Body of pancreas (tissue), 4 donors: ENCODE results near the gene CTPS2.

Experiments
- POLR2A ChIP-seq, 3 donors: fragments of 450-650 bp; IDR thresholded peaks; one replicate each; pipeline ENCODE4 v1.6.1; 2016; ENCODE audit warnings: antibody characterized with exemption in 3 of 3, mild to moderate bottlenecking in 2 of 3
- TF ChIP-seq, protein P1 (sequence below), 7 experiments: fragments of 450-650 bp in 4 of 7; fragments of 200-600 bp in 3 of 7; sonication (generic) in 3 of 7; IDR thresholded peaks; one replicate each; pipeline ENCODE4 v1.5.1; 2016 to 2019; ENCODE audit warnings: antibody characterized with exemption in 7 of 7

DNA sequence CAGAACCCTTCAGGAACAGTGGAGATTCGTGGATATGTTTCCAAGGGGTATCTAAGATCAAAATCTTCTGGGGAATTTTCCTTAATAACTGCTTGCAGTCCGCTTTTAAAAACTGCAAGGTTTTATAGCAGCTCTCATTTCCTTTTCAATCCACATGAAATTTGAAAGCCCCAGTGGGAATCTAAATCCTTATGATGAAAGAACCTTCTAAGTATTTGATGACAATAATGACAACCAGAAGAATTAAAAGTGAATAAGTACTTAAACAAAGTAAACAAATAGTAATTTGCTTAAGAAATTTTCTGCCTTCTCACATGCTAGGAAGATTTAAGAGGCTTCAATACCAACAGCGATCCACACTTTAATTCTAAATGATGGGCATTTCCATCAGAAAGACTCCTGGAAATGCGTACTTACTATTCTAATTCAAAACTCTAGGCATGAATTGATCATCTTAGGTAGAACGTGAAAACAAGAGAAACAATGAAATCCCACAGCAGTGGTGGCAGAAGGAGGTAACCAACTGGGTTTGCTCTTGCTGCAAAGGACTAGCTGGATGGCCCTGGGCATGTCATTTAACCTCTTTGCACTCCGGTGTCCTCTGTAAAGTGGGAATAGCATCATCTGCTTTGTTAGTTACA is 100.1 kb downstream of the CTPS2 start:
- TF ChIP-seq, protein P1, sequence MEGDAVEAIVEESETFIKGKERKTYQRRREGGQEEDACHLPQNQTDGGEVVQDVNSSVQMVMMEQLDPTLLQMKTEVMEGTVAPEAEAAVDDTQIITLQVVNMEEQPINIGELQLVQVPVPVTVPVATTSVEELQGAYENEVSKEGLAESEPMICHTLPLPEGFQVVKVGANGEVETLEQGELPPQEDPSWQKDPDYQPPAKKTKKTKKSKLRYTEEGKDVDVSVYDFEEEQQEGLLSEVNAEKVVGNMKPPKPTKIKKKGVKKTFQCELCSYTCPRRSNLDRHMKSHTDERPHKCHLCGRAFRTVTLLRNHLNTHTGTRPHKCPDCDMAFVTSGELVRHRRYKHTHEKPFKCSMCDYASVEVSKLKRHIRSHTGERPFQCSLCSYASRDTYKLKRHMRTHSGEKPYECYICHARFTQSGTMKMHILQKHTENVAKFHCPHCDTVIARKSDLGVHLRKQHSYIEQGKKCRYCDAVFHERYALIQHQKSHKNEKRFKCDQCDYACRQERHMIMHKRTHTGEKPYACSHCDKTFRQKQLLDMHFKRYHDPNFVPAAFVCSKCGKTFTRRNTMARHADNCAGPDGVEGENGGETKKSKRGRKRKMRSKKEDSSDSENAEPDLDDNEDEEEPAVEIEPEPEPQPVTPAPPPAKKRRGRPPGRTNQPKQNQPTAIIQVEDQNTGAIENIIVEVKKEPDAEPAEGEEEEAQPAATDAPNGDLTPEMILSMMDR (IDR thresholded peaks at IDR 0.05): no peak
- TF ChIP-seq POLR2A (IDR thresholded peaks at IDR 0.05): no peak
